NT2/D1 (cell line): ENCODE measurements around the gene RGS14.

ENCODE experiments used
- DNase-seq: peaks from one replicate; pipeline ENCODE4 v3.0.0-alpha.2; 2011; ENCODE audit warnings: low read depth, low spot score
- H3K27me3 ChIP-seq: 2 replicates; pipeline ENCODE4 v1.6.0; 2011; ENCODE audit warnings: mild to moderate bottlenecking; ENCODE audit not compliant: insufficient read length, insufficient read depth
- H3K36me3 ChIP-seq: 2 replicates; pipeline ENCODE4 v1.6.1; 2011; ENCODE audit warnings: mild to moderate bottlenecking, low read length, mixed read lengths; ENCODE audit not compliant: insufficient read depth, insufficient read length
- H3K4me1 ChIP-seq: 2 replicates; pipeline ENCODE4 v1.5.1; 2011; ENCODE audit not compliant: insufficient read depth, insufficient read length
- H3K4me3 ChIP-seq: 2 replicates; pipeline ENCODE4 v1.5.1; 2011; ENCODE audit warnings: low read depth; ENCODE audit not compliant: insufficient read length
- H3K9ac ChIP-seq: 2 replicates; pipeline ENCODE4 v1.6.0; 2011; ENCODE audit warnings: low read depth; ENCODE audit not compliant: insufficient read length
- H3K9me3 ChIP-seq: 2 replicates; pipeline ENCODE4 v1.5.1; 2011; ENCODE audit warnings: mild to moderate bottlenecking, low read length; ENCODE audit not compliant: insufficient read depth
- SUZ12 ChIP-seq: IDR thresholded peaks from 2 replicates; pipeline ENCODE4 v1.6.1; 2011; ENCODE audit not compliant: insufficient read length, insufficient read depth; ENCODE audit errors: extremely low read depth
- YY1 ChIP-seq: IDR thresholded peaks from 2 replicates; pipeline ENCODE4 v1.6.1; 2011; ENCODE audit not compliant: insufficient read length, insufficient read depth
- ZNF274 ChIP-seq: IDR thresholded peaks from 2 replicates; pipeline ENCODE4 v1.6.1; 2011; ENCODE audit warnings: mild to moderate bottlenecking, low read depth, low read length

RGS14 gene

GRCh38 chr5:177311723-177312648, 45.7 kb upstream of the RGS14 start, which contains the start of gene MXD3:
TSS of gene MXD3 (minus strand) at chr5:177311898. CDS start at chr5:177311830, 68 bp downstream.
- peak within 1 kb of the TSS; percentile 55 for H3K4me3 ChIP-seq
- TF ChIP-seq SUZ12, result no peak
- no peak for TF ChIP-seq YY1
- no peak for TF ChIP-seq ZNF274

GRCh38 chr5:177312649-177313181, 45.0 kb upstream of the RGS14 start:
- DNase-seq, result no peak
- Histone ChIP-seq H3K4me3 (peak overlapping the region; percentile 45), H3K4me1 (peaks cover 9% of the 10 kb centered on the region)

More at GRCh38 chr5:177311723-177312648, 45.7 kb upstream of the RGS14 start, which contains the start of gene MXD3:
- peak within 1 kb of the TSS; percentile 82 for H3K9ac ChIP-seq
- peaks cover 23% of the 10 kb centered on the region for H3K36me3 ChIP-seq
- no peaks in the 10 kb centered on the region for H3K27me3 ChIP-seq
- peak; percentile 94 for DNase-seq
- peaks cover 9% of the 10 kb centered on the region for H3K4me1 ChIP-seq
- H3K9me3 ChIP-seq, result no peaks in the 10 kb centered on the region

GRCh38 chr5:177313561-177314259, 44.0 kb upstream of the RGS14 start:
- TF ChIP-seq SUZ12, result no peak
- no peak for TF ChIP-seq ZNF274
- no peak for TF ChIP-seq YY1
- H3K4me3 ChIP-seq, result no peak overlapping the region
- no peak overlapping the region for H3K9ac ChIP-seq

More at GRCh38 chr5:177312649-177313181, 45.0 kb upstream of the RGS14 start:
- TF ChIP-seq YY1 (no peak), ZNF274 (no peak), SUZ12 (no peak)
- peaks cover 20% of the 10 kb centered on the region for H3K36me3 ChIP-seq
- H3K9ac ChIP-seq, result peak overlapping the region; percentile 82
- H3K27me3 ChIP-seq, result no peaks in the 10 kb centered on the region
- no peaks in the 10 kb centered on the region for H3K9me3 ChIP-seq

GRCh38 chr5:177314376-177315342, 43.1 kb upstream of the RGS14 start:
- Histone ChIP-seq H3K36me3 (peaks cover 8% of the 10 kb centered on the region), H3K4me3 (no peak overlapping the region), H3K4me1 (peaks cover 9% of the 10 kb centered on the region), H3K9me3 (0 out of 2 replicates have a peak, but pooled peaks cover 3% of the 10 kb centered on the region), H3K9ac (peak overlapping the region; percentile 21), H3K27me3 (no peaks in the 10 kb centered on the region)
- no peak for DNase-seq
- TF ChIP-seq SUZ12, result no peak
- TF ChIP-seq YY1, result no peak
- no peak for TF ChIP-seq ZNF274

More at GRCh38 chr5:177313561-177314259, 44.0 kb upstream of the RGS14 start:
- DNase-seq, result no peak
- H3K27me3 ChIP-seq, result no peaks in the 10 kb centered on the region
- H3K4me1 ChIP-seq, result peaks cover 9% of the 10 kb centered on the region
- H3K36me3 ChIP-seq, result peaks cover 16% of the 10 kb centered on the region
- no peaks in the 10 kb centered on the region for H3K9me3 ChIP-seq

GRCh38 chr5:177315411-177315810, 42.3 kb upstream of the RGS14 start:
- H3K9me3 ChIP-seq, result peaks cover 4% of the 10 kb centered on the region; the same call in 1 of the 2 replicates
- H3K36me3 ChIP-seq, result peaks cover 9% of the 10 kb centered on the region
- H3K4me3 ChIP-seq, result no peak overlapping the region
- H3K27me3 ChIP-seq, result no peaks in the 10 kb centered on the region
- H3K4me1 ChIP-seq, result peaks cover 6% of the 10 kb centered on the region
- TF ChIP-seq YY1 (no peak), ZNF274 (no peak), SUZ12 (no peak)
- no peak for DNase-seq
- H3K9ac ChIP-seq, result no peak overlapping the region

GRCh38 chr5:177316005-177316404, 41.7 kb upstream of the RGS14 start:
- Histone ChIP-seq H3K4me3 (no peak overlapping the region), H3K9ac (no peak overlapping the region), H3K27me3 (no peaks in the 10 kb centered on the region), H3K36me3 (peaks cover 10% of the 10 kb centered on the region), H3K4me1 (peaks cover 4% of the 10 kb centered on the region), H3K9me3 (peaks cover 4% of the 10 kb centered on the region; the same call in 1 of the 2 replicates)
- DNase-seq, result no peak
- TF ChIP-seq YY1 (no peak), SUZ12 (no peak), ZNF274 (no peak)
